Caco-2 (cell line): ENCODE results near the gene LYRM1. TPM values are rescaled to one million over a fixed set of nuclear protein-coding genes. Genes with fewer than 3 reads are reported as not detected.

Experiments
- BruUV-seq: library from RNA; stranded (reverse); fragments of 400-500 nt; replicated peaks from 2 replicates; lab custom pipeline; 2021; lab: Mats Ljungman, UMichigan
- CTCF ChIA-PET: fragments of 300-600 bp; sonication (Branson Sonifier 250); formaldehyde crosslinking; loops from one replicate; lab custom pipeline; 2022; ENCODE audit warnings: antibody characterized with exemption; lab: Charles Lee
- POLR2A ChIA-PET: fragments of 300-600 bp; sonication (Branson Sonifier 250); formaldehyde crosslinking; loops from one replicate; lab custom pipeline; 2022; ENCODE audit warnings: antibody characterized with exemption; lab: Charles Lee
- DNase-seq, 2 experiments: peaks; one replicate each; pipeline versions ENCODE4 v3.0.0 to v3.0.0-alpha.2; 2020 to 2022
- H3K27me3 ChIP-seq: replicated peaks from 2 replicates; pipeline ENCODE4 v1.6.0; 2011; ENCODE audit warnings: low read length; ENCODE audit not compliant: control insufficient read depth, insufficient read depth
- H3K36me3 ChIP-seq: 2 replicates; pipeline ENCODE4 v1.5.1; 2011; ENCODE audit warnings: low read length; ENCODE audit not compliant: control insufficient read depth, insufficient read depth
- H3K4me1 ChIP-seq: fragments of 250-450 bp; sonication (Bioruptor Pico); 2 replicates; pipeline ENCODE4 v1.5.1; 2020; ENCODE audit warnings: mild to moderate bottlenecking
- H3K4me3 ChIP-seq: 2 replicates; pipeline ENCODE4 v1.5.1; 2011; ENCODE audit warnings: low read depth, mild to moderate bottlenecking, control low read depth, low read length
- H3K9me3 ChIP-seq: fragments of 250-450 bp; sonication (Bioruptor Pico); 2 replicates; pipeline ENCODE4 v1.5.1; 2020; ENCODE audit warnings: mild to moderate bottlenecking, moderate library complexity
- H3K27ac Mint-ChIP-seq: one replicate; pipeline ENCODE4 v1.8.0; 2022; ENCODE audit warnings: mixed read lengths; ENCODE audit not compliant: unreplicated experiment
- H3K27me3 Mint-ChIP-seq: one replicate; pipeline ENCODE4 v1.8.0; 2022; ENCODE audit warnings: mixed read lengths; ENCODE audit not compliant: insufficient read depth, unreplicated experiment
- H3K36me3 Mint-ChIP-seq: one replicate; pipeline ENCODE4 v1.8.0; 2022; ENCODE audit warnings: mild to moderate bottlenecking, mixed read lengths; ENCODE audit not compliant: insufficient read depth, unreplicated experiment
- H3K4me1 Mint-ChIP-seq: one replicate; pipeline ENCODE4 v1.8.0; 2022; ENCODE audit warnings: low read depth, mixed read lengths; ENCODE audit not compliant: unreplicated experiment
- H3K4me3 Mint-ChIP-seq: one replicate; pipeline ENCODE4 v1.8.0; 2022; ENCODE audit warnings: mild to moderate bottlenecking, moderate library complexity, mixed read lengths; ENCODE audit not compliant: unreplicated experiment
- H3K9me3 Mint-ChIP-seq: one replicate; pipeline ENCODE4 v1.8.0; 2022; ENCODE audit warnings: mixed read lengths; ENCODE audit not compliant: unreplicated experiment
- CTCF ChIP-seq, 2 experiments: fragments of 200-600 bp in 1 of 2; IDR thresholded peaks; 1 replicate in 1 of 2; 2 replicates in 1 of 2; pipeline versions ENCODE4 v1.5.1 to v1.8.0; 2011 to 2022; ENCODE audit warnings: antibody characterized with exemption in 1 of 2, control low read depth in 1 of 2, inconsistent platforms in 1 of 2, low read depth in 1 of 2, low read length in 1 of 2, mild to moderate bottlenecking in 1 of 2, moderate library complexity in 1 of 2; ENCODE audit not compliant: insufficient read depth in 1 of 2, severe bottlenecking in 1 of 2, unreplicated experiment in 1 of 2
- intact Hi-C: fragments of 100-400 bp; cut with micrococcal nuclease; formaldehyde crosslinking; loops from one replicate; pipeline ENCODE4 v1.10.0; 2022; ENCODE audit not compliant: unreplicated experiment
- total RNA-seq: library from RNA; stranded (reverse); gene quantifications from 2 replicates; pipeline ENCODE4 v1.2.3, GENCODE V29; 2022

LYRM1 gene
- total RNA-seq, 1 experiment from 2014 or later: 46.1 TPM

GRCh38 chr16:20884240-20884556, 16.4 kb upstream of the LYRM1 start:
- intact Hi-C loops: no loop called here
- Mint-ChIP-seq H3K27ac (no peak overlapping the region), H3K9me3 (no peaks in the 10 kb centered on the region), H3K36me3 (peaks cover 11% of the 10 kb centered on the region), H3K4me1 (peaks cover 13% of the 10 kb centered on the region), H3K4me3 (no peak overlapping the region), H3K27me3 (no peaks in the 10 kb centered on the region)
- Histone ChIP-seq H3K27me3 (no peaks in the 10 kb centered on the region), H3K4me1 (peaks cover 41% of the 10 kb centered on the region), H3K9me3 (no peaks in the 10 kb centered on the region), H3K36me3 (no peaks in the 10 kb centered on the region), H3K4me3 (no peak overlapping the region)
- DNase-seq: no peak
- ChIA-PET CTCF (no interaction called here), POLR2A (no interaction called here)
- TF ChIP-seq CTCF (IDR thresholded peaks at IDR 0.05; ENCODE audit: insufficient read depth in 1 of 2, low read depth in 1 of 2, low read length in 1 of 2, severe bottlenecking in 1 of 2, unreplicated experiment in 1 of 2): no peak
- BruUV-seq: no TSS peak

GRCh38 chr16:20886320-20886719, 14.3 kb upstream of the LYRM1 start:
- Histone ChIP-seq H3K27me3 (no peaks in the 10 kb centered on the region), H3K4me1 (peaks cover 34% of the 10 kb centered on the region), H3K9me3 (no peaks in the 10 kb centered on the region), H3K36me3 (no peaks in the 10 kb centered on the region), H3K4me3 (no peak overlapping the region)
- no peak overlapping the region for H3K4me3 Mint-ChIP-seq
- POLR2A ChIA-PET: no interaction called here
- H3K27me3 Mint-ChIP-seq: no peaks in the 10 kb centered on the region
- H3K9me3 Mint-ChIP-seq: no peaks in the 10 kb centered on the region
- no peak for DNase-seq
- intact Hi-C loops: no loop called here
- peaks cover 18% of the 10 kb centered on the region for H3K36me3 Mint-ChIP-seq
- CTCF ChIA-PET: no interaction called here
- H3K27ac Mint-ChIP-seq: peak overlapping the region; percentile 39
- TF ChIP-seq CTCF (IDR thresholded peaks at IDR 0.05; ENCODE audit: insufficient read depth in 1 of 2, low read depth in 1 of 2, low read length in 1 of 2, severe bottlenecking in 1 of 2, unreplicated experiment in 1 of 2): no peak
- H3K4me1 Mint-ChIP-seq: peaks cover 7% of the 10 kb centered on the region
- no TSS peak for BruUV-seq

- peak overlapping the region; percentile 39 for H3K27ac Mint-ChIP-seq
- intact Hi-C loops: no loop called here
- H3K9me3 Mint-ChIP-seq: no peaks in the 10 kb centered on the region
- no peak for TF ChIP-seq CTCF (IDR thresholded peaks at IDR 0.05; ENCODE audit: insufficient read depth in 1 of 2, low read depth in 1 of 2, low read length in 1 of 2, severe bottlenecking in 1 of 2, unreplicated experiment in 1 of 2)
- BruUV-seq: no TSS peak
- Histone ChIP-seq H3K9me3 (no peaks in the 10 kb centered on the region), H3K4me3 (no peak overlapping the region), H3K27me3 (no peaks in the 10 kb centered on the region), H3K36me3 (no peaks in the 10 kb centered on the region), H3K4me1 (peaks cover 28% of the 10 kb centered on the region)
- H3K4me3 Mint-ChIP-seq: no peak overlapping the region
- ChIA-PET CTCF (no interaction called here), POLR2A (no interaction called here)
- DNase-seq: no peak
- peaks cover 17% of the 10 kb centered on the region for H3K36me3 Mint-ChIP-seq
- no peaks in the 10 kb centered on the region for H3K27me3 Mint-ChIP-seq
- H3K4me1 Mint-ChIP-seq: peaks cover 7% of the 10 kb centered on the region
Measured at GRCh38 chr16:20887207-20887606, 13.4 kb upstream of the LYRM1 start.
